ENCODE results near the gene CYLD.

DNA sequence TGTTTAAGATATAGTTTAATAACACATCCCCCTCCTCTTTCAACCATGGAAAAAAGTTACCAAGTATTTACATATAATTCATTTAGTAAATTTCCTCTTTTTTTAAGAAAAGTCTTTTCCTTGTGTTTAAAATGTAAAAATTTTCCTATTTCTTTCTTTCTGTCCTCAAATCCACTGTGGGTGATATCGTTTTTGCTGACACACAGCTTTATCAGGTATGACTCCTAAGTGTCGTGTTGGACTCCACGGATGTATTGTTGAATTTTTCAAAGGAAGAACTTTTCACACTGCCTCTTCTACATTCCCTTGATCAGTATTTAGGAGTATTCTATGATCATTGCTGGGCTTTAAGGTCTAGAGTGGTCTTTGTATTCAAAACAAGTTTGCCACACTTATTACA is 33.1 kb downstream of the CYLD start:
- TF ChIP-seq, protein P1, sequence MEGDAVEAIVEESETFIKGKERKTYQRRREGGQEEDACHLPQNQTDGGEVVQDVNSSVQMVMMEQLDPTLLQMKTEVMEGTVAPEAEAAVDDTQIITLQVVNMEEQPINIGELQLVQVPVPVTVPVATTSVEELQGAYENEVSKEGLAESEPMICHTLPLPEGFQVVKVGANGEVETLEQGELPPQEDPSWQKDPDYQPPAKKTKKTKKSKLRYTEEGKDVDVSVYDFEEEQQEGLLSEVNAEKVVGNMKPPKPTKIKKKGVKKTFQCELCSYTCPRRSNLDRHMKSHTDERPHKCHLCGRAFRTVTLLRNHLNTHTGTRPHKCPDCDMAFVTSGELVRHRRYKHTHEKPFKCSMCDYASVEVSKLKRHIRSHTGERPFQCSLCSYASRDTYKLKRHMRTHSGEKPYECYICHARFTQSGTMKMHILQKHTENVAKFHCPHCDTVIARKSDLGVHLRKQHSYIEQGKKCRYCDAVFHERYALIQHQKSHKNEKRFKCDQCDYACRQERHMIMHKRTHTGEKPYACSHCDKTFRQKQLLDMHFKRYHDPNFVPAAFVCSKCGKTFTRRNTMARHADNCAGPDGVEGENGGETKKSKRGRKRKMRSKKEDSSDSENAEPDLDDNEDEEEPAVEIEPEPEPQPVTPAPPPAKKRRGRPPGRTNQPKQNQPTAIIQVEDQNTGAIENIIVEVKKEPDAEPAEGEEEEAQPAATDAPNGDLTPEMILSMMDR (IDR thresholded peaks at IDR 0.05 in 2 of 3, conservative IDR thresholded peaks at IDR 0.05 in 1 of 3; ENCODE audit: borderline replicate concordance in 1 of 3, insufficient read depth in 1 of 3, low read depth in 2 of 3, low read length in 2 of 3) = no peak
- TF ChIP-seq EZH2 (IDR thresholded peaks at IDR 0.05) (no peak), JUND (IDR thresholded peaks at IDR 0.05) (no peak), RAD21 (IDR thresholded peaks at IDR 0.05; ENCODE audit: low read depth) (no peak), POLR2A (IDR thresholded peaks at IDR 0.05; ENCODE audit: borderline replicate concordance, extremely low read depth, insufficient read depth, insufficient read length) (no peak), CBX3 (IDR thresholded peaks at IDR 0.05; ENCODE audit: low read depth) (no peak), POLR2AphosphoS5 (IDR thresholded peaks at IDR 0.05; ENCODE audit: low read depth, low read length) (no peak), ZNF274 (IDR thresholded peaks at IDR 0.05; ENCODE audit: low read depth, low read length) (no peak), EZH2phosphoT487 (IDR thresholded peaks at IDR 0.05; ENCODE audit: borderline replicate concordance) (no peak), ZFX (IDR thresholded peaks at IDR 0.05) (no peak)
- TF ChIP-seq, protein P2, sequence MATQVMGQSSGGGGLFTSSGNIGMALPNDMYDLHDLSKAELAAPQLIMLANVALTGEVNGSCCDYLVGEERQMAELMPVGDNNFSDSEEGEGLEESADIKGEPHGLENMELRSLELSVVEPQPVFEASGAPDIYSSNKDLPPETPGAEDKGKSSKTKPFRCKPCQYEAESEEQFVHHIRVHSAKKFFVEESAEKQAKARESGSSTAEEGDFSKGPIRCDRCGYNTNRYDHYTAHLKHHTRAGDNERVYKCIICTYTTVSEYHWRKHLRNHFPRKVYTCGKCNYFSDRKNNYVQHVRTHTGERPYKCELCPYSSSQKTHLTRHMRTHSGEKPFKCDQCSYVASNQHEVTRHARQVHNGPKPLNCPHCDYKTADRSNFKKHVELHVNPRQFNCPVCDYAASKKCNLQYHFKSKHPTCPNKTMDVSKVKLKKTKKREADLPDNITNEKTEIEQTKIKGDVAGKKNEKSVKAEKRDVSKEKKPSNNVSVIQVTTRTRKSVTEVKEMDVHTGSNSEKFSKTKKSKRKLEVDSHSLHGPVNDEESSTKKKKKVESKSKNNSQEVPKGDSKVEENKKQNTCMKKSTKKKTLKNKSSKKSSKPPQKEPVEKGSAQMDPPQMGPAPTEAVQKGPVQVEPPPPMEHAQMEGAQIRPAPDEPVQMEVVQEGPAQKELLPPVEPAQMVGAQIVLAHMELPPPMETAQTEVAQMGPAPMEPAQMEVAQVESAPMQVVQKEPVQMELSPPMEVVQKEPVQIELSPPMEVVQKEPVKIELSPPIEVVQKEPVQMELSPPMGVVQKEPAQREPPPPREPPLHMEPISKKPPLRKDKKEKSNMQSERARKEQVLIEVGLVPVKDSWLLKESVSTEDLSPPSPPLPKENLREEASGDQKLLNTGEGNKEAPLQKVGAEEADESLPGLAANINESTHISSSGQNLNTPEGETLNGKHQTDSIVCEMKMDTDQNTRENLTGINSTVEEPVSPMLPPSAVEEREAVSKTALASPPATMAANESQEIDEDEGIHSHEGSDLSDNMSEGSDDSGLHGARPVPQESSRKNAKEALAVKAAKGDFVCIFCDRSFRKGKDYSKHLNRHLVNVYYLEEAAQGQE (IDR thresholded peaks at IDR 0.05; ENCODE audit: low read depth) = no peak
